ENCODE results near the gene DUSP22.
"Not testable (repeated sequence)": the region's sequence is repeated elsewhere in the genome, so short reads cannot be mapped to it uniquely, and the experiment has no call there.

DUSP22 gene

GRCh38 chr6:291697-292505 is at the start of gene DUSP22:
Gene DUSP22, plus strand, starts transcription at chr6:292487. Its CDS starts 53 bp downstream, at chr6:292540.
- peak; percentile 40 for DNase-seq (ENCODE audit: low read depth)
- peak within 1 kb of the TSS; percentile 62 for H3K4me3 ChIP-seq (ENCODE audit: low read depth, low read length)
- TF ChIP-seq CTCF (IDR thresholded peaks at IDR 0.05; ENCODE audit: low read depth, low read length, missing control alignments): no peak
- in situ Hi-C loops (cut with HindIII; ENCODE audit: low sequenced_read_pairs): no loop called here

GRCh38 chr6:246352-246751 is 45.9 kb upstream of the DUSP22 start:
- H3K4me3 ChIP-seq (ENCODE audit: low read depth, low read length): no peak overlapping the region
- in situ Hi-C loops (cut with HindIII; ENCODE audit: low sequenced_read_pairs): no loop called here
- no peak for DNase-seq (ENCODE audit: low read depth)
- TF ChIP-seq CTCF (IDR thresholded peaks at IDR 0.05; ENCODE audit: low read depth, low read length, missing control alignments): no peak

- H3K4me3 ChIP-seq (ENCODE audit: low read depth, low read length): no peak overlapping the region
- TF ChIP-seq CTCF (IDR thresholded peaks at IDR 0.05; ENCODE audit: low read depth, low read length, missing control alignments): no peak
- DNase-seq (ENCODE audit: low read depth): no peak
- in situ Hi-C loops (cut with HindIII; ENCODE audit: low sequenced_read_pairs): no loop called here
Measured at GRCh38 chr6:247351-247750, 44.9 kb upstream of the DUSP22 start.

GRCh38 chr6:248046-248445 is 44.2 kb upstream of the DUSP22 start:
- DNase-seq (ENCODE audit: low read depth); H3K4me3 ChIP-seq (ENCODE audit: low read depth, low read length); in situ Hi-C loops (cut with HindIII; ENCODE audit: low sequenced_read_pairs): not testable (repeated sequence)

- no peak overlapping the region for H3K4me3 ChIP-seq (ENCODE audit: low read depth, low read length)
- in situ Hi-C loops (cut with HindIII; ENCODE audit: low sequenced_read_pairs): no loop called here
- DNase-seq (ENCODE audit: low read depth): no peak
- TF ChIP-seq CTCF (IDR thresholded peaks at IDR 0.05; ENCODE audit: low read depth, low read length, missing control alignments): no peak
Measured at GRCh38 chr6:250676-251075, 41.6 kb upstream of the DUSP22 start.

- TF ChIP-seq CTCF (IDR thresholded peaks at IDR 0.05; ENCODE audit: low read depth, low read length, missing control alignments): no peak
- no peak for DNase-seq (ENCODE audit: low read depth)
- no peak overlapping the region for H3K4me3 ChIP-seq (ENCODE audit: low read depth, low read length)
- in situ Hi-C loops (cut with HindIII; ENCODE audit: low sequenced_read_pairs): no loop called here
Measured at GRCh38 chr6:251920-252319, 40.4 kb upstream of the DUSP22 start.

GRCh38 chr6:252775-253535 is 39.3 kb upstream of the DUSP22 start:
- no peak for TF ChIP-seq CTCF (IDR thresholded peaks at IDR 0.05; ENCODE audit: low read depth, low read length, missing control alignments)
- DNase-seq (ENCODE audit: low read depth): no peak
- in situ Hi-C loops (cut with HindIII; ENCODE audit: low sequenced_read_pairs): no loop called here
- no peak overlapping the region for H3K4me3 ChIP-seq (ENCODE audit: low read depth, low read length)
